A673 (cell line): ENCODE data around the gene ZNF280D. TPM values are rescaled to one million over a fixed set of nuclear protein-coding genes. Genes with fewer than 3 reads are reported as not detected.

Experiments
- BruUV-seq: library from RNA; stranded (reverse); fragments of 400-500 nt; replicated peaks from 2 replicates; lab custom pipeline; 2021; lab: Mats Ljungman, UMichigan
- CTCF ChIA-PET: fragments of 300-600 bp; sonication (Branson Sonifier 250); formaldehyde crosslinking; loops from one replicate; lab custom pipeline; 2022; ENCODE audit warnings: antibody characterized with exemption; lab: Charles Lee
- POLR2A ChIA-PET: fragments of 300-600 bp; sonication (Branson Sonifier 250); formaldehyde crosslinking; loops from one replicate; lab custom pipeline; 2022; ENCODE audit warnings: antibody characterized with exemption; ENCODE audit not compliant: low non-redundant PET; lab: Charles Lee
- DNase-seq: peaks from one replicate; pipeline ENCODE4 v3.0.0-alpha.2; 2015; ENCODE audit warnings: low spot score
- H3K27ac ChIP-seq: fragments of 200-600 bp; sonication (generic); 2 replicates; pipeline ENCODE4 v1.5.1; 2016; ENCODE audit warnings: mixed run types, low read depth, mild to moderate bottlenecking, mixed read lengths, antibody characterized with exemption, low read length; ENCODE audit not compliant: poor library complexity, severe bottlenecking
- H3K27me3 ChIP-seq: fragments of 200-600 bp; sonication (generic); replicated peaks from 2 replicates; pipeline ENCODE4 v1.6.1; 2017; ENCODE audit warnings: mixed run types, low read depth, mild to moderate bottlenecking, mixed read lengths, antibody characterized with exemption, low read length; ENCODE audit not compliant: insufficient read depth, poor library complexity
- H3K36me3 ChIP-seq: fragments of 200-600 bp; sonication (generic); 2 replicates; pipeline ENCODE4 v1.6.1; 2016; ENCODE audit warnings: mixed run types, mild to moderate bottlenecking, mixed read lengths, antibody characterized with exemption, low read length; ENCODE audit not compliant: insufficient read depth, poor library complexity, severe bottlenecking
- H3K4me1 ChIP-seq: fragments of 200-600 bp; sonication (generic); 2 replicates; pipeline ENCODE4 v1.6.1; 2017; ENCODE audit warnings: mixed run types, mild to moderate bottlenecking, mixed read lengths, antibody characterized with exemption, low read length; ENCODE audit not compliant: insufficient read depth, poor library complexity, severe bottlenecking
- H3K4me3 ChIP-seq: fragments of 200-600 bp; sonication (generic); 2 replicates; pipeline ENCODE4 v1.5.1; 2016; ENCODE audit warnings: low read depth, mixed run types, mild to moderate bottlenecking, mixed read lengths, low read length; ENCODE audit not compliant: poor library complexity, severe bottlenecking
- H3K9me3 ChIP-seq: fragments of 200-600 bp; sonication (generic); 2 replicates; pipeline ENCODE4 v1.6.1; 2016; ENCODE audit warnings: mixed run types, low read depth, mild to moderate bottlenecking, mixed read lengths, antibody characterized with exemption, low read length; ENCODE audit not compliant: poor library complexity, severe bottlenecking
- EZH2 ChIP-seq: fragments of 200-600 bp; sonication (generic); IDR thresholded peaks from 2 replicates; pipeline ENCODE4 v1.6.1; 2017; ENCODE audit warnings: borderline replicate concordance, low read depth, mild to moderate bottlenecking, mixed read lengths, antibody characterized with exemption, low read length; ENCODE audit not compliant: poor library complexity, severe bottlenecking
- intact Hi-C: fragments of 100-400 bp; cut with micrococcal nuclease; formaldehyde crosslinking; loops from one replicate; pipeline ENCODE4 v1.10.0; 2022; ENCODE audit not compliant: unreplicated experiment
- total RNA-seq: library from RNA; stranded (reverse); gene quantifications from 2 replicates; pipeline ENCODE4 v1.2.3, GENCODE V29; 2021
- TF ChIP-seq, protein P1 (sequence below): fragments of 300-800, 200-600 bp; sonication (generic); conservative IDR thresholded peaks from 2 replicates; pipeline ENCODE4 v1.5.1; 2017; ENCODE audit warnings: low read depth, mild to moderate bottlenecking, antibody characterized with exemption, low read length, moderate library complexity, mixed read lengths

ZNF280D gene
- total RNA-seq, 1 experiment from 2014 or later, result 44.1 TPM

DNA sequence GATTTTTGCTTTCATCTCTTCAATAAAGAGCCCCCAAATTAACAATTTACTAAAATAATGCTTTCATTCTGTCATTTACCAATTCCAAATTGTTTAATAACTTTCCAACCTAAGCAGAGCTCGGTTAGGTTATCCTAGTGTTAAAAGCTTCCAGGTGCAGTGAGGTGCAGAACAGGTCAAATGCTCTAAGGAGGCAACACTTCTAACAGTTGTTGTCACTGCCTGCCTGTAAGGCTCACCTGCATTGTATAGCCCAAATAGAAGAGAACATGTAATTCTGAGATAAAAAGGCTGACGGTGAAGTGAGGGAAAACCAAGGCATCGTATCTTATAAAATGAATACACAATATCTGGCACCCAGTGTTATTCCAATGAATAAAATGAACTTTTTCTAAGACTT, 9.1 kb downstream of the ZNF280D start:
- H3K9me3 ChIP-seq, result no peaks in the 10 kb centered on the region
- POLR2A ChIA-PET, result no interaction called here
- H3K27ac ChIP-seq, result no peak overlapping the region
- no TSS peak for BruUV-seq
- H3K36me3 ChIP-seq, result peaks cover 10% of the 10 kb centered on the region
- H3K27me3 ChIP-seq, result no peaks in the 10 kb centered on the region
- H3K4me1 ChIP-seq, result peaks cover 19% of the 10 kb centered on the region
- CTCF ChIA-PET, result no interaction called here
- H3K4me3 ChIP-seq, result no peak overlapping the region
- intact Hi-C loops, result no loop called here
- no peak for TF ChIP-seq EZH2
- TF ChIP-seq, protein P1, sequence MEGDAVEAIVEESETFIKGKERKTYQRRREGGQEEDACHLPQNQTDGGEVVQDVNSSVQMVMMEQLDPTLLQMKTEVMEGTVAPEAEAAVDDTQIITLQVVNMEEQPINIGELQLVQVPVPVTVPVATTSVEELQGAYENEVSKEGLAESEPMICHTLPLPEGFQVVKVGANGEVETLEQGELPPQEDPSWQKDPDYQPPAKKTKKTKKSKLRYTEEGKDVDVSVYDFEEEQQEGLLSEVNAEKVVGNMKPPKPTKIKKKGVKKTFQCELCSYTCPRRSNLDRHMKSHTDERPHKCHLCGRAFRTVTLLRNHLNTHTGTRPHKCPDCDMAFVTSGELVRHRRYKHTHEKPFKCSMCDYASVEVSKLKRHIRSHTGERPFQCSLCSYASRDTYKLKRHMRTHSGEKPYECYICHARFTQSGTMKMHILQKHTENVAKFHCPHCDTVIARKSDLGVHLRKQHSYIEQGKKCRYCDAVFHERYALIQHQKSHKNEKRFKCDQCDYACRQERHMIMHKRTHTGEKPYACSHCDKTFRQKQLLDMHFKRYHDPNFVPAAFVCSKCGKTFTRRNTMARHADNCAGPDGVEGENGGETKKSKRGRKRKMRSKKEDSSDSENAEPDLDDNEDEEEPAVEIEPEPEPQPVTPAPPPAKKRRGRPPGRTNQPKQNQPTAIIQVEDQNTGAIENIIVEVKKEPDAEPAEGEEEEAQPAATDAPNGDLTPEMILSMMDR, result no peak
- no peak for DNase-seq

DNA sequence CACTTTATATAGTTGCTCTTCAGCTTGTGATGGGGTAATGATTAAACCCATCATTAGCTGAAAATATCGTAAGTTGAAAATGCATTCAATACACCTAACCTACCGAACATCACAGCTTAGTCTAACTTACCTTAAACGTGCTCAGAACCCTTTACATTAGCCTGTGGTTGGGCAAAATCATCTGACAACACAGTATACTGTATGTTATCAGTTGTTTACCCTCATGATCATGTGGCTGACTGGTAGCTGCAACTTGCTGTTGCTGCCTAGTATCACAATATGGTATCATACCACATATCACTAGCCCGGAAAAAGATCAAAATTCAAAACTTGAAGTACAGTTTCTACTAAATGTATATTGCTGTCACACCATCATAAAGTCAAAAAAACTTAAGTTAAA, 9.5 kb downstream of the ZNF280D start:
- ChIA-PET POLR2A (no interaction called here), CTCF (no interaction called here)
- peaks cover 23% of the 10 kb centered on the region for H3K4me1 ChIP-seq
- no peaks in the 10 kb centered on the region for H3K27me3 ChIP-seq
- peaks cover 8% of the 10 kb centered on the region for H3K36me3 ChIP-seq
- no peak overlapping the region for H3K4me3 ChIP-seq
- no peak overlapping the region for H3K27ac ChIP-seq
- no peak for TF ChIP-seq EZH2
- TF ChIP-seq, protein P1, result no peak
- DNase-seq, result no peak
- intact Hi-C loops, result no loop called here
- H3K9me3 ChIP-seq, result no peaks in the 10 kb centered on the region
- no TSS peak for BruUV-seq

DNA sequence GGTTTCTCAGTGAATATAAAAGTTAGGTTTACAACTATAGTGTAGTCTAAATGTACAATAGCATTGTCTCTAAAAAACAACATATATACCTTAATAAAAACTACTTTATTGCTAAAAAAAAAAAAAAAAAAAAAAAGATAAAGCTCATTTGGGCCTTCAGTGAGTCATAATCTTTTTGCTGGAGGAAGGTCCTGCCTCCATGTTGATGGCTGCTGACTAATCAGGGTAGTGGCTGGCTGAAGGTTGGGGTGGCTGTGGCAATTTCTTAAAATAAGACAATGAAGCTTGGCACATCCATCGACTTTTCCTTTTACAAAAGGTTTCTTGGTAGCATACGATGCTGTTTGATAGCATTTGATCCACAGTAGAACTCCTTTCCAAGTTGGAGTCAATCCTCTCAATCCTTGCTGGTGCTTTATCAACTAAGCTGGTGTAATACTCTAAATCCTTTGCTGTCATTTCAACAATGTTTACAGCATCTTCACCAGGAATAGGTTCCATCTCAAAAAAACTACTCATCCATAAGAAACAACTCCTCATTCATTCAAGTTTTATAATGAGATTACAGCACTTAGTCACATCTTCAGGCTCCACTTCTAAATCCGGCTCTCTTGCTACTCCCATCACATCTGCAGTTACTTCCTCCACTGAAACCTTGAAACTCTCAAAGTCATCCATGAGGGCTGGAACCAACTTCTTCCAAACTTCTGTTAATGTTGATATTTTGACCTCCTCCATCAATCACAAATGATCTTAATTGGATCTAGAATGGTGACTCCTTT, 13.3 kb downstream of the ZNF280D start:
- Histone ChIP-seq H3K4me1 (peaks cover 31% of the 10 kb centered on the region), H3K27ac (no peak overlapping the region), H3K36me3 (no peaks in the 10 kb centered on the region), H3K9me3 (no peaks in the 10 kb centered on the region), H3K27me3 (no peaks in the 10 kb centered on the region), H3K4me3 (no peak overlapping the region)
- ChIA-PET POLR2A (interaction anchor here (0.6 kb wide), 1 partner anchor 418 kb away, joined by 3 read pairs; no protein-coding TSS in a partner anchor), CTCF (no interaction called here)
- BruUV-seq, result no TSS peak
- peak; percentile 70 for DNase-seq
- intact Hi-C loops, result no loop called here
- TF ChIP-seq EZH2, result no peak
- TF ChIP-seq, protein P1, result no peak
